HepG2 (cell line): ENCODE measurements around the gene P2RX3.

Experiments
- PCBP2 ChIP-seq: fragments of 200-400 bp; formaldehyde crosslinking; optimal IDR thresholded peaks from 2 replicates; pipeline ENCODE3; 2018; ENCODE audit warnings: low read length, low read depth; ENCODE audit not compliant: poor library complexity, severe bottlenecking
- TP53 ChIP-seq: sonication (generic); formaldehyde crosslinking; conservative IDR thresholded peaks from 2 replicates; pipeline ENCODE4 v1.4.0; 2020; ENCODE audit warnings: missing genetic modification reagents

GRCh38 chr11:57300785-57301184, 37.4 kb upstream of the P2RX3 start:
- TF ChIP-seq TP53 (CRISPR knock-in tag) = no peak
- TF ChIP-seq PCBP2 = no peak
